NCI-H2029 (cell line): ENCODE results near the gene ZNF578.
"Not testable (repeated sequence)": the region's sequence is repeated elsewhere in the genome, so short reads cannot be mapped to it uniquely, and the experiment has no call there.

Source experiments
- DNase-seq: peaks from one replicate; lab custom pipeline; 2025; lab: John Stamatoyannopoulos, UW

Gene ZNF578

GRCh38 chr19:52561611-52562010, 108.3 kb downstream of the ZNF578 start:
- not testable (repeated sequence) for DNase-seq
